NB4 (cell line): ENCODE data around the gene CRAT.

Experiments
- DNase-seq: peaks from one replicate; pipeline ENCODE4 v3.0.0; 2010; ENCODE audit warnings: low read depth
- H3K4me3 ChIP-seq: one replicate; pipeline ENCODE4 v1.5.1; 2011; ENCODE audit warnings: mild to moderate bottlenecking, low read depth, low read length, moderate library complexity
- CTCF ChIP-seq: IDR thresholded peaks from one replicate; pipeline ENCODE4 v1.5.1; 2012; ENCODE audit warnings: low read depth, low read length
- MAX ChIP-seq: IDR thresholded peaks from 2 replicates; pipeline ENCODE4 v1.6.1; 2011; ENCODE audit warnings: low read depth, low read length
- MYC ChIP-seq: IDR thresholded peaks from 2 replicates; pipeline ENCODE4 v1.6.1; 2011; ENCODE audit warnings: low read depth, low read length
- POLR2A ChIP-seq: IDR thresholded peaks from 2 replicates; pipeline ENCODE4 v1.6.1; 2011; ENCODE audit warnings: mild to moderate bottlenecking; ENCODE audit not compliant: insufficient read length; ENCODE audit errors: extremely low read depth

Gene CRAT

GRCh38 chr9:129071526-129072126 is 39.0 kb downstream of the CRAT start:
- TF ChIP-seq MAX (no peak), MYC (no peak), POLR2A (no peak), CTCF (no peak)
- no peak for DNase-seq

GRCh38 chr9:129070696-129071525 is 39.7 kb downstream of the CRAT start:
- H3K4me3 ChIP-seq, result no peak overlapping the region
- TF ChIP-seq CTCF, result no peak
- no peak for TF ChIP-seq MAX
- TF ChIP-seq MYC, result no peak
- no peak for TF ChIP-seq POLR2A

More at GRCh38 chr9:129071526-129072126, 39.0 kb downstream of the CRAT start:
- H3K4me3 ChIP-seq, result no peak overlapping the region

GRCh38 chr9:129069862-129070641 is 40.5 kb downstream of the CRAT start:
- no peak for DNase-seq
- TF ChIP-seq MYC, result no peak
- no peak for TF ChIP-seq CTCF
- no peak for TF ChIP-seq POLR2A
- TF ChIP-seq MAX, result no peak
- H3K4me3 ChIP-seq, result no peak overlapping the region

More at GRCh38 chr9:129070696-129071525, 39.7 kb downstream of the CRAT start:
- no peak for DNase-seq

GRCh38 chr9:129068990-129069861 is 41.4 kb downstream of the CRAT start:
- TF ChIP-seq MAX (peak; percentile 100), CTCF (no peak), MYC (peak; percentile 99), POLR2A (peak; percentile 36)
- no peak overlapping the region for H3K4me3 ChIP-seq
- peak; percentile 98 for DNase-seq

GRCh38 chr9:129068110-129068509 is 42.5 kb downstream of the CRAT start:
- H3K4me3 ChIP-seq, result no peak overlapping the region
- TF ChIP-seq CTCF (no peak), POLR2A (no peak)

More at GRCh38 chr9:129068110-129068509, 42.5 kb downstream of the CRAT start:
- no peak for DNase-seq
